Naive B cell (primary cell): ENCODE measurements around the gene ATP6V0E1. TPM values are rescaled to one million over a fixed set of nuclear protein-coding genes. Genes with fewer than 3 reads are reported as not detected.
"Not testable (repeated sequence)": the region's sequence is repeated elsewhere in the genome, so short reads cannot be mapped to it uniquely, and the experiment has no call there.

Source experiments
- ATAC-seq, 2 donors: fragments of 150-1000 bp; cut with Tn5 transposase; 2 replicates each; pipeline ENCODE4 v1.10.0; 2021; ENCODE audit warnings: low read depth in 2 of 2, mild to moderate bottlenecking in 2 of 2, moderate library complexity in 2 of 2
- DNase-seq: peaks from one replicate; pipeline ENCODE4 v3.0.0; 2022
- H3K27ac Mint-ChIP-seq, 6 donors: one replicate each; pipeline ENCODE4 v1.8.0; 2020 to 2022; ENCODE audit warnings: mild to moderate bottlenecking in 6 of 6, mixed read lengths in 6 of 6, moderate library complexity in 5 of 6, inconsistent platforms in 2 of 6
- H3K27me3 Mint-ChIP-seq, 3 donors: one replicate each; pipeline ENCODE4 v1.8.0; 2021 to 2022; ENCODE audit warnings: mixed read lengths in 3 of 3, mild to moderate bottlenecking in 1 of 3
- H3K36me3 Mint-ChIP-seq, 2 donors: one replicate each; pipeline ENCODE4 v1.8.0; 2020 to 2022; ENCODE audit warnings: mixed read lengths in 2 of 2, inconsistent platforms in 1 of 2, mild to moderate bottlenecking in 1 of 2
- H3K4me1 Mint-ChIP-seq, 3 donors: one replicate each; pipeline ENCODE4 v1.8.0; 2020 to 2022; ENCODE audit warnings: mixed read lengths in 3 of 3, inconsistent platforms in 1 of 3, mild to moderate bottlenecking in 1 of 3, moderate library complexity in 1 of 3
- H3K4me3 Mint-ChIP-seq, 8 donors: one replicate each; pipeline ENCODE4 v1.8.0; 2020 to 2022; ENCODE audit warnings: mild to moderate bottlenecking in 8 of 8, mixed read lengths in 8 of 8, moderate library complexity in 8 of 8, inconsistent platforms in 2 of 8
- H3K9me3 Mint-ChIP-seq, 7 donors: one replicate each; pipeline ENCODE4 v1.8.0; 2020 to 2022; ENCODE audit warnings: mixed read lengths in 7 of 7, mild to moderate bottlenecking in 5 of 7, inconsistent platforms in 2 of 7, moderate library complexity in 1 of 7
- polyA plus RNA-seq, 6 donors: library from polyadenylated mRNA; unstranded; fragments of 300-500 nt; fragmentation: Illumina TruSeq; gene quantifications; one replicate each; pipeline ENCODE4 v1.2.3, GENCODE V29; 2021; ENCODE audit warnings: low read depth in 6 of 6

The ATP6V0E1 gene
- polyA plus RNA-seq, 6 donors from 2014 or later = 386 to 553 (median 418) TPM

DNA sequence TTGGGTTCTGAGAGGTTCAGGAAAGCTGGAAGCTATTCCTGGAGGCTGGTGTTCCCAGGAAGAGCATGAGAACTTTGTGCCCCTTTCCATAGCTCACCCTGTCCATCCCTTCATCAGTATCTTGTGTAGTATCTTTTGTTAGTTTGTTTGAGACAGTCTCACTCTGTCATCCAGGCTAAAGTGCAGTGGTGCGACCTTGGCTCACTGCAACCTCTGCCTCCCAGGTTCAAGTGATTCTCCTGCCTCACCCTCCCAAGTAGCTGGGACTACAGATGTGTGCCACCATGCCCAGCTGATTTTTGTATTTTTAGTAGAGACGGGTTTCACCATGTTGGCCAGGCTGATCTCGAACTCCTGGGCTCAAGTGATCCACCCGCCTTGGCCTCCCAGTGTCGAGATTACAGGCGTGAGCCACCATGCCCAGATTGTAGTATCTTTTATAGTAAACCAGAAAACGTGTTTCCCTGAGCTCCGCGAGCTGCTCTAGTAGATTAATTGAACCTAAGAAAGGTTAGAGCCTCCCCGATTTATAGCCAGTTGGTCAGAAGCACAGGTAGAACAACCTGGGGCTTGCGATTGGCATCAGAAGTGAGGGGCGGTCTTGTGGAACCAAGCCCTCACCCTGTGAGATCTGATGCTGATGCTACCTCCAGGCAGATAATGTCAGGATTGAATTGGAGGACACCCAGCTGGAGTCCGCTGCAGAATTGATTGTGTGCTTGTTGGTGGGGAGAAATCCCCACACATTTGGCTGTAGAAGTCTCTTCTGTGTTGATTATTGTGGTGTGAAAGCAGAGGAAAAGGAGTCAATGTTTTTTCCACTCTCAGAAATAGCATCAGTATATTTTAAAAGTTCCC, 32.3 kb downstream of the ATP6V0E1 start:
- no peak overlapping the region for H3K4me3 Mint-ChIP-seq
- ATAC-seq = no peak
- H3K27ac Mint-ChIP-seq = peak overlapping the region in 3 of 6 donors; percentile 39 to 80 (median 57)
- DNase-seq = no peak
- H3K36me3 Mint-ChIP-seq = peaks cover 0 to 2% of the 10 kb centered on the region in 2 donors
- no peaks in the 10 kb centered on the region for H3K27me3 Mint-ChIP-seq
- peaks cover 33 to 46% (median 46%) of the 10 kb centered on the region in 3 donors for H3K4me1 Mint-ChIP-seq
- H3K9me3 Mint-ChIP-seq = no peaks in the 10 kb centered on the region

DNA sequence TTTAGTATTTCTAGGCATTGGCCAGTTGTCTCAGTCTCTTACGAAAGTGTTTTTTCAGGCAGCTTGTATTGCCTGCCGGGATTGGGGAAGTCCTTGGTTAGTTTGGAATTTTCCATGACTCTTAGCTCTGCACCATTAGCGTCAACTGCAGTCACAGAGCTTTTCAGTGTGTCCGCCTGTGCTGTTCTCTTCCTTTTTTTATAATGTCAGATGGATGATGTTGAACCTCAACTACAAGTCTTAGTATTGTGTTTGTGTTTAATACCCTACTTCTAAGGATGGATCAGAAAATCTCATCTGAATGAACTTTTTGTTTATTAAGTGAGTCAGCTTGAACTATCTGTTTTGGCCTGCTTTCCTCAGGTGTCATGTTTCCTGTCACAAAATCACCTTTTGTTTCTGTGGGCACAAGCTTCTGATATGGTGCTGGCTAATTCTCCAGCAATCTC, 33.1 kb downstream of the ATP6V0E1 start:
- DNase-seq (no peak), ATAC-seq (no peak)
- Mint-ChIP-seq H3K4me3 (no peak overlapping the region), H3K27me3 (no peaks in the 10 kb centered on the region), H3K36me3 (peaks cover 0 to 8% of the 10 kb centered on the region in 2 donors), H3K4me1 (peaks cover 31 to 41% (median 40%) of the 10 kb centered on the region in 3 donors), H3K27ac (peak overlapping the region in 3 of 6 donors; percentile 26 to 51 (median 39)), H3K9me3 (no peaks in the 10 kb centered on the region)

DNA sequence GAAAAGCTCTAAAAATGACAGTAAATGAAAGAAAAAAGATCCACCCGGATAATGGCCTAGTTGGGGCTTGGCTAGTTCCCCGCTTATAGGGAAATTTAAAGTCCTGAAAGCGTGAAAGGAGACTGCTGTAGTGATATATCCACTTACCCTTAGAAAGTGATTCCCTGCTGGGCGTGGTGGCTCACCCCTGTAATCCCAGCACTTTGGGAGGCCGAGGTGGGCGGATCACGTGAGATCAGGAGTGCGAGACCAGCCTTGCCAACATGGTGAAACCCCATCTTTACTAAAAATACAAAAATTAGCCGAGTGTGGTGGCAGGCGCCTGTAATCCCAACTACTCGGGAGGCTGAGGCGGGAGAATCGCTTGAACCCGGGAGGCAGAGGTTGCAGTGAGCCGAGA, 33.5 kb downstream of the ATP6V0E1 start:
- not testable (repeated sequence) for H3K4me3 Mint-ChIP-seq, H3K9me3 Mint-ChIP-seq, H3K36me3 Mint-ChIP-seq, H3K27me3 Mint-ChIP-seq, ATAC-seq, DNase-seq
- Mint-ChIP-seq H3K27ac (peak overlapping the region in 4 of 6 donors; percentile 26 to 66 (median 36)), H3K4me1 (peaks cover 29 to 39% (median 35%) of the 10 kb centered on the region in 3 donors)

DNA sequence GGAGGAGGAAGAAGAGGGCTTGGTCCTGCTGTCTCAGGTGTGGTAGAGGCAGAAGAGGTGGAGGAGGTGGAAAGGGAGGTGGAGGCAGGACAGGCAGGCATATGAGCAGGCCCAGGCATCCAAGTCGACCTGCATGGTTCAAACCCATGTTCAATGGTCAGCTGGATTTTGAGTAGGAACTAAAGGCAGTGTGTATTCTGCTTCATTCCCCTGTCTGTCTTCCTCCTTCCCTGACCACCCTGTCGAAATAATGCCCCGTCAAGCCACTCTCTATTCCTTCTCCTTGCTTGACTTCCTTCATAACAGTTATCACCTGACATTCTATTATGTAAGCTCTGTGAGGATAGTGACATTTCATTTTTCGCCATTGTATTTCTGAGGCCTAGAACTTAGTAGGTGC, 34.8 kb downstream of the ATP6V0E1 start:
- Mint-ChIP-seq H3K27ac (peak overlapping the region in 3 of 6 donors; percentile 7 to 82 (median 7)), H3K4me1 (peaks cover 29 to 35% (median 32%) of the 10 kb centered on the region in 3 donors)
- no peak for ATAC-seq

DNA sequence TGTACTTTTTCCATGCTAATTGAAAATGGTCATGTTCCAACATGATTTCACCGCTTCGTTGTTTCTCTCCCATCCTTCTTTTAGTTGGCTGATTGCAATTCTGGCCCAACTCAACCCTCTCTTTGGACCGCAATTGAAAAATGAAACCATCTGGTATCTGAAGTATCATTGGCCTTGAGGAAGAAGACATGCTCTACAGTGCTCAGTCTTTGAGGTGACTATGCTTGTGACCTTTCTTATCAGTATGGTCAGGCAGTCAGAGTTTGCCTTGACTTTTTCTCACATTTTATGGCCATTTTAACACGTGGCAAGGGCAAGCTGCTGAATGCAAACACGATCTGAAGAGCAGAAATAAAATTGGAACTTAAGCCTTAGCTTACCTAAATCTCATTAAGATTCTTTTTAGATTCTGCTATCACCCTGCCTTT, 36.6 kb downstream of the ATP6V0E1 start:
- Mint-ChIP-seq H3K27me3 (no peaks in the 10 kb centered on the region), H3K36me3 (peaks cover 0 to 8% of the 10 kb centered on the region in 2 donors), H3K4me1 (peaks cover 24 to 36% (median 30%) of the 10 kb centered on the region in 3 donors), H3K9me3 (no peaks in the 10 kb centered on the region), H3K4me3 (no peak overlapping the region), H3K27ac (peak overlapping the region in 1 of 6 donors; percentile 37)
- DNase-seq = no peak
- ATAC-seq = no peak

More for the DNA sequence above, 34.8 kb downstream of the ATP6V0E1 start:
- no peak overlapping the region for H3K4me3 Mint-ChIP-seq
- H3K27me3 Mint-ChIP-seq = no peaks in the 10 kb centered on the region
- no peak for DNase-seq
- no peaks in the 10 kb centered on the region for H3K9me3 Mint-ChIP-seq
- H3K36me3 Mint-ChIP-seq = peaks cover 0 to 8% of the 10 kb centered on the region in 2 donors

DNA sequence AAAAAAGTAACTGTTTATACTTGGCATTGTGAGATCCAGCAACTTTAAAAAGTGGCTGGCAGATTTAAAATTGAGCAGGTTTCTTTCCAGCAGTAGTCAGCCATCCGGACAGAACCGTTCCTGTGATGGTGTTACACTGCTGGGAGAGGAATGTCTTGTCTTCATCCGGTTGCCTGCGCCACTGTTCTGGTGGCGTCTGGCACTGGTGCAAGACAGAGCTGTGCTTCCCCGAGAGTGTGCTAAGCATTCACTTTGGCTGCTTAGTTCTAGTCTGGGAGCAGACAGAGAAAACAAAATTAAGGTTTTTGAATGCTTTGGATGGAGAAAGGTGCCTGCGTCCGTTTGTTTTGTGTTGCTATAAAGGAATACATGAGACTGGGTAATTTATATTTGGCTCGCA, 37.1 kb downstream of the ATP6V0E1 start:
- H3K4me1 Mint-ChIP-seq = peaks cover 23 to 35% (median 27%) of the 10 kb centered on the region in 3 donors
- H3K9me3 Mint-ChIP-seq = no peaks in the 10 kb centered on the region
- H3K36me3 Mint-ChIP-seq = peaks cover 0 to 8% of the 10 kb centered on the region in 2 donors
- H3K27ac Mint-ChIP-seq = peak overlapping the region in 1 of 6 donors; percentile 30
- no peaks in the 10 kb centered on the region for H3K27me3 Mint-ChIP-seq
- H3K4me3 Mint-ChIP-seq = no peak overlapping the region
- ATAC-seq = no peak
- DNase-seq = no peak

DNA sequence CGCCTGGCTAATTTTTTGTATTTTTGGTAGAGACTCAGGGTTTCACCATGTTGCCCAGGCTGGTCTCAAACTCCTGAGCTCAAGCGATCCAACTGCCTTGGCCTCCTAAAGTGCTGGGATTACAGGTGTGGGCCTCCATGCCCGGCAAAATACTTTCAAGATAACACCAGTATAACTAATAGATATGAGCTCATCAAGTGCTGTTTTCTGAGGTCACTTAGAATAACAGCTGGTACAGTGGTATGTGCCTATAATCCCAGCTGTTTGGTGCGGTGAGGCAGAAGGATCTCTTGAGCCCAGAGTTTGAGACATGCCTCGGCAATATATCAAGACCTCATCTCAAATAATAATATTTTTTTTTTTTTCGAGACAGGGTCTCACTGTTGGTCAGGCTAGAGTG, 42.1 kb downstream of the ATP6V0E1 start:
- Mint-ChIP-seq H3K4me1 (peaks cover 0 to 21% (median 4%) of the 10 kb centered on the region in 3 donors), H3K36me3 (peaks cover 0 to 8% of the 10 kb centered on the region in 2 donors), H3K9me3 (no peaks in the 10 kb centered on the region), H3K4me3 (no peak overlapping the region), H3K27me3 (no peaks in the 10 kb centered on the region), H3K27ac (peak overlapping the region in 4 of 6 donors; percentile 56 to 74 (median 64))
- DNase-seq = no peak
- ATAC-seq = no peak

DNA sequence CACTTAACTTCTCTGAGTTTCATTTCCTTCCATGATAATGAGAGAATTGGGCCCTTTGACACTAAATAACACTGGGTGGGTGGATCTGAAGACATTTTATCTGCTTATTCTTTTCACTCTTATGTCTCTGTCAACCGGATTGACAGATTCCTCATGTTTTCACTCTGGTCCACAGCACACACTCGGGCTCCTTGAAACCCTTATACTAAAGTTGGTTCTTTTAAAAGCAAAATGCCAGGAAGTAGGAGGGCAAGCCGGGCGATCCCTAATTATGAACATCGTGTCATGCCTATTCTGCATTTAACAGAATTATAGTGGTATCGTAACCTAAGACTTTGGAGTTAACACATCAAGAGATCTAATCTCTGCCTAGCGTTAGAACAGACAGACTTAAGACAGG, 44.3 kb downstream of the ATP6V0E1 start:
- H3K4me3 Mint-ChIP-seq = peak overlapping the region in 3 of 8 donors; percentile 2 to 53 (median 37)
- peak overlapping the region in 3 of 6 donors; percentile 18 to 79 (median 33) for H3K27ac Mint-ChIP-seq
- peaks cover 0 to 26% (median 4%) of the 10 kb centered on the region in 3 donors for H3K4me1 Mint-ChIP-seq
- no peaks in the 10 kb centered on the region for H3K27me3 Mint-ChIP-seq
- DNase-seq = no peak
- H3K9me3 Mint-ChIP-seq = no peaks in the 10 kb centered on the region
- peak in 1 of 2 donors; percentile 32 for ATAC-seq
- H3K36me3 Mint-ChIP-seq = no peaks in the 10 kb centered on the region

DNA sequence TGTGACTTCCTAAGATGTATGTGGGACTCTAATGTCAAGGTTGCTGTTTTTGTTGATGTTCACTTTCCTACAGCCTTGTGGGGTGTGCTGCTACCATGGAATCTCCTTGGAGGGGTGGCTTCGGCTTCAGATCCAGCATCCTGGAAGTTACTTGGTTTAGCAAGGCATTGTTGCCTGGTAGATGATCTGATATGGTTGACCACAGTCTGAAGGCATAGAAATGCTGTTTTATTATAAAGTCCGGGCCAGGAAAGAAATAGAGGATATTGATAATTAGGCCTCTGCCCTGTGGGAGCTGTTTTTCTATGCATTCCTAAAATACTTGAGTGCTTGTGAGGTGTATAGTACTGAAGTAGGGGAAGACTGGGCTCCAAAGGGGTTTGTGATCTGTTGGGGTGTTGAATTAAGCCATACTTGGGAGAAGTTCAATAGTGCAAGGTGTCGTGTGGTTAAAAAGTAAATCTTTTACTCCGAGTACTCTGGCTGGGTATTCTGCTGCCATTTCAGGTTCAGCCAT, 45.3 kb downstream of the ATP6V0E1 start:
- H3K27ac Mint-ChIP-seq = no peak overlapping the region
- DNase-seq (no peak), ATAC-seq (no peak)
- peaks cover 0 to 30% (median 11%) of the 10 kb centered on the region in 3 donors for H3K4me1 Mint-ChIP-seq
- no peak overlapping the region for H3K4me3 Mint-ChIP-seq
- no peaks in the 10 kb centered on the region for H3K36me3 Mint-ChIP-seq
- H3K27me3 Mint-ChIP-seq = no peaks in the 10 kb centered on the region
- no peaks in the 10 kb centered on the region for H3K9me3 Mint-ChIP-seq

DNA sequence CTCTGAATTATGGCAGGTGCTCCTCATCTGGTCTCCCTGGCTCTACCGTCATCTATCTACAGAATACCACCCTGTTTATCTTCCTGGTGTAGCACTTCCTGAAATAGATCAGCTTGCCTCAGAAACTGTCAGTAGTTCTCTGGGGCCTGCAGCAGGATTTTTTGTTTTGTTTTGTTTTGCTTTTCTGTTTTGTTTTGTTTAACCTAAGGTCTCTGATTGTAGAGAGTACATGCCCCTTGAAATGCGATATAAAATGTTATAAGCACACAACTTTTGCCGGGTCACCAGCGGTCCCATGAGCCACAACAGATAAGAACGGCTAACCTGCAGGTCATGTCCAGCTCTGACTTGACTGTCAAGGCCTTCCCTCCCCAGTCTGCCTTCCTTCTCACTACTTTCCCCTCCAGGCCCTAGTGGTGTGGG, 45.9 kb downstream of the ATP6V0E1 start:
- H3K4me1 Mint-ChIP-seq = peaks cover 6 to 33% (median 14%) of the 10 kb centered on the region in 3 donors
- no peak overlapping the region for H3K4me3 Mint-ChIP-seq
- ATAC-seq = peak; percentile 70 to 78
- H3K27me3 Mint-ChIP-seq = no peaks in the 10 kb centered on the region
- no peaks in the 10 kb centered on the region for H3K9me3 Mint-ChIP-seq
- no peak for DNase-seq
- no peaks in the 10 kb centered on the region for H3K36me3 Mint-ChIP-seq
- no peak overlapping the region for H3K27ac Mint-ChIP-seq

DNA sequence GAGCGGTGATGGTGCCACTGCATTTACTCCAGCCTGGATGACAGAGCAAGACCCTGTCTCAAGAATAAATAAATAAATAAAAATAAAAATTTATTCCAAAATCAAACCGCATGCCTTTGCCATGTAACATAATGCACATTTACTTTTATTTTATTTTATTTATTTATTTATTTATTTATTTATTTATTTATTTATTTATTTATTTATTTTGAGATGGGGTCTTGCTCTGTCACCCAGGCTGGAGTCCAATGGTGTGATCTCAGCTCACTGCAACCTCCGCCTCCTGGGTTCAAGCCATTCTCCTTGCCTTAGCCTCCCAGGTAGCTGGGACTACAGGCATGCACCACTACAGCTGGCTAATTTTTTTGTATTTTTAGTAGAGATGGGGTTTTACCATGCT, 48.5 kb downstream of the ATP6V0E1 start:
- H3K4me3 Mint-ChIP-seq, H3K27me3 Mint-ChIP-seq, H3K36me3 Mint-ChIP-seq, ATAC-seq, H3K9me3 Mint-ChIP-seq, DNase-seq, H3K27ac Mint-ChIP-seq: not testable (repeated sequence)
- H3K4me1 Mint-ChIP-seq = peaks cover 29 to 47% (median 36%) of the 10 kb centered on the region in 3 donors

DNA sequence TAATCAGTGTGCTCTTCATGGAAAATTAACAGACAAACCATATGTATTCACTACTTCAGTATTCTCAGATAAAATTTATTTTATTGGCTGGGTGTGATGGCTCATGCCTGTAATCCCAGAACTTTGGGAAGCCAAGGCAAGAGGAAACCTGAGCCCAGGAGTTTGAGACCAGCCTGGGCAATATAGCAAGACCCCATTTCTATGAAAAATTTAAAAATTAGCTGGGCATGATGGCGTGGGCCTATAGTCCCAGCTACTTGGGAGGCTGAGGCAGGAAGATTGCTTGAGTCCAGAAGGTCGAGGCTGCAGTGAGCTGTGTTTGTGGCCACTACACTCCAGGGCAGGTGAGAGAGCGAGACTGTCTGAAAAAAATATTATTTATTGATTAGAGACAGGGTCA, 49.2 kb downstream of the ATP6V0E1 start:
- no peaks in the 10 kb centered on the region for H3K9me3 Mint-ChIP-seq
- no peak for ATAC-seq
- H3K27me3 Mint-ChIP-seq = no peaks in the 10 kb centered on the region
- H3K4me3 Mint-ChIP-seq = no peak overlapping the region
- peaks cover 29 to 52% (median 39%) of the 10 kb centered on the region in 3 donors for H3K4me1 Mint-ChIP-seq
- no peak for DNase-seq
- H3K36me3 Mint-ChIP-seq = no peaks in the 10 kb centered on the region
- H3K27ac Mint-ChIP-seq = peak overlapping the region in 2 of 6 donors; percentile 42 to 46

DNA sequence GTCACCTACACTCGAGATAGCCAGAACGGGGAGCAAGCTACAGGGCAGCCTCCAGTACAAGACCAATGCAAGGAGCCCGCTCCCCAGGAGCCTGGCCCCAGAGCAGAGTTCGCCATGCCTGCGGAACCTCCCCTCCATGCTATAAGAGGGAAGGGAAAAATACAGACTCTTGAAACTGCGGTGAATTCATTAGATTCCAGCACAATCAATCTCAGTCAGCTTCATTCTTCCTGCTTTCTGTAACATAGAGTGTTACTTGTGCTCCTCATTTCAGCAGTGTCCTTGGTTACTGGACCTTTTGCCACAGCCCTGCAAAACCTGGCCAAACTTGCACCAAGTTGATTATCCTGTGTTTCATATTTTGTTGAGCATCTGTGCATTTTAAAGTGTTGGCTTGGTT, 50.4 kb downstream of the ATP6V0E1 start:
- H3K4me1 Mint-ChIP-seq = peaks cover 29 to 54% (median 39%) of the 10 kb centered on the region in 3 donors
- DNase-seq (no peak), ATAC-seq (no peak)
- H3K4me3 Mint-ChIP-seq = peak overlapping the region in 3 of 8 donors; percentile 34 to 73 (median 39)
- no peaks in the 10 kb centered on the region for H3K27me3 Mint-ChIP-seq
- no peaks in the 10 kb centered on the region for H3K36me3 Mint-ChIP-seq
- no peaks in the 10 kb centered on the region for H3K9me3 Mint-ChIP-seq
- H3K27ac Mint-ChIP-seq = peak overlapping the region in 3 of 6 donors; percentile 38 to 92 (median 91)
